GM23338 (cell line): ENCODE data around the gene RALY. TPM values are rescaled to one million over a fixed set of nuclear protein-coding genes. Genes with fewer than 3 reads are reported as not detected.

Source experiments
- ATAC-seq: fragments of 200-7000 bp; cut with Tn5 transposase; 3 replicates; pipeline ENCODE4 v1.9.1; 2020
- DNase-seq: peaks from one replicate; pipeline ENCODE4 v3.0.0-alpha.2; 2015; ENCODE audit warnings: low spot score
- H2AFZ ChIP-seq: fragments of 200-600 bp; sonication (generic); 2 replicates; pipeline ENCODE4 v1.8.0; 2016; ENCODE audit warnings: antibody characterized with exemption, mild to moderate bottlenecking, moderate library complexity
- H3F3A ChIP-seq: fragments of 200-600 bp; sonication (generic); replicated peaks from 2 replicates; pipeline ENCODE4 v1.8.0; 2017; ENCODE audit warnings: antibody characterized with exemption, mixed run types, low read depth
- H3K27ac ChIP-seq: fragments of 200-600 bp; sonication (generic); 2 replicates; pipeline ENCODE4 v1.6.1; 2016; ENCODE audit warnings: low read depth
- H3K27me3 ChIP-seq: fragments of 200-600 bp; sonication (generic); 2 replicates; pipeline ENCODE4 v1.8.0; 2016; ENCODE audit warnings: mild to moderate bottlenecking, mixed run types, moderate library complexity; ENCODE audit not compliant: insufficient read depth
- H3K36me3 ChIP-seq: fragments of 200-600 bp; sonication (generic); 2 replicates; pipeline ENCODE4 v1.8.0; 2016; ENCODE audit warnings: mild to moderate bottlenecking; ENCODE audit not compliant: insufficient read depth
- H3K4me1 ChIP-seq: fragments of 200-600 bp; sonication (generic); 2 replicates; pipeline ENCODE4 v1.8.0; 2016; ENCODE audit warnings: mild to moderate bottlenecking, moderate library complexity; ENCODE audit not compliant: insufficient read depth
- H3K4me2 ChIP-seq: fragments of 200-600 bp; sonication (generic); 2 replicates; pipeline ENCODE4 v1.7.1; 2017; ENCODE audit warnings: mixed run types
- H3K4me3 ChIP-seq: fragments of 200-600 bp; sonication (generic); 2 replicates; pipeline ENCODE4 v1.6.1; 2016; ENCODE audit warnings: mixed run types
- H3K79me2 ChIP-seq: fragments of 200-600 bp; sonication (generic); replicated peaks from 2 replicates; pipeline ENCODE4 v1.8.0; 2017; ENCODE audit warnings: mild to moderate bottlenecking; ENCODE audit not compliant: insufficient read depth
- H3K9me2 ChIP-seq: fragments of 200-600 bp; sonication (generic); 2 replicates; pipeline ENCODE4 v1.8.0; 2017; ENCODE audit not compliant: insufficient read depth
- H4K20me1 ChIP-seq: fragments of 200-600 bp; sonication (generic); replicated peaks from 2 replicates; pipeline ENCODE4 v1.8.0; 2017; ENCODE audit warnings: mild to moderate bottlenecking; ENCODE audit not compliant: insufficient read depth
- H3K27ac Mint-ChIP-seq: 2 replicates; pipeline ENCODE4 v1.8.0; 2020; ENCODE audit warnings: inconsistent platforms, mild to moderate bottlenecking, moderate library complexity, mixed read lengths
- H3K27me3 Mint-ChIP-seq: 3 replicates; pipeline ENCODE4 v1.8.0; 2022; ENCODE audit warnings: low read depth, mild to moderate bottlenecking, moderate library complexity, mixed read lengths, inconsistent platforms; ENCODE audit not compliant: insufficient read depth, poor library complexity
- H3K36me3 Mint-ChIP-seq: 3 replicates; pipeline ENCODE4 v1.8.0; 2021; ENCODE audit warnings: low read depth, mild to moderate bottlenecking, inconsistent platforms, moderate library complexity, mixed read lengths
- H3K4me1 Mint-ChIP-seq: 3 replicates; pipeline ENCODE4 v1.8.0; 2020; ENCODE audit warnings: mild to moderate bottlenecking, inconsistent platforms, mixed read lengths
- H3K4me3 Mint-ChIP-seq: 3 replicates; pipeline ENCODE4 v1.8.0; 2021; ENCODE audit warnings: moderate library complexity, mild to moderate bottlenecking, inconsistent platforms, mixed read lengths
- H3K9me3 Mint-ChIP-seq: 3 replicates; pipeline ENCODE4 v1.8.0; 2020; ENCODE audit warnings: moderate library complexity, mild to moderate bottlenecking, inconsistent platforms, mixed read lengths
- CTCF ChIP-seq, 2 experiments: fragments of 200-600 bp in 1 of 2; sonication (generic) in 1 of 2; conservative IDR thresholded peaks; 2 replicates each; pipeline versions ENCODE4 v1.5.1 to v1.6.1; 2016 to 2017; ENCODE audit warnings: antibody characterized with exemption in 2 of 2, low read depth in 2 of 2, mild to moderate bottlenecking in 2 of 2, moderate library complexity in 1 of 2
- EZH2phosphoT487 ChIP-seq: fragments of 200-600 bp; sonication (generic); IDR thresholded peaks from one replicate; pipeline ENCODE4 v1.8.1; 2018; ENCODE audit warnings: antibody characterized with exemption; ENCODE audit not compliant: unreplicated experiment
- STAT1 ChIP-seq: IDR thresholded peaks from one replicate; pipeline ENCODE4 v1.6.1; 2016; ENCODE audit warnings: antibody characterized with exemption; ENCODE audit not compliant: unreplicated experiment
- ZNF331 ChIP-seq: fragments of 250-450 bp; sonication (Bioruptor Pico); IDR thresholded peaks from 2 replicates; pipeline ENCODE4 v1.5.0; 2020; ENCODE audit warnings: low read depth, mild to moderate bottlenecking, moderate library complexity
- polyA plus RNA-seq: library from polyadenylated mRNA; unstranded; fragments of >200 nt; fragmentation: Nextera tagmentation; extraction: Ambion mirVana; gene quantifications from 2 replicates; pipeline ENCODE4 v1.2.1, GENCODE V29; 2016
- total RNA-seq: library from RNA; depleted of rRNA; stranded (reverse); fragments of >200 nt; shearing (Covaris generic); gene quantifications from 2 replicates; pipeline ENCODE4 v1.2.3, GENCODE V29; 2014

RALY gene
- total and polyA plus RNA-seq, 2 experiments from 2014 or later = 144 to 167 TPM

- peaks cover 5% of the 10 kb centered on the region; the same call in 1 of the 3 replicates for H3K36me3 Mint-ChIP-seq
- H3K4me3 ChIP-seq = peak overlapping the region; percentile 6; the same call in 1 of the 2 replicates
- H2AFZ ChIP-seq = no peak overlapping the region
- peak overlapping the region; percentile 39 for H3K27ac ChIP-seq
- H3K79me2 ChIP-seq = peaks cover 90% of the 10 kb centered on the region
- H3K4me1 Mint-ChIP-seq = peaks cover 75% of the 10 kb centered on the region
- H3K4me3 Mint-ChIP-seq = no peak overlapping the region; the same call in 2 of the 3 replicates
- H3K27me3 Mint-ChIP-seq = peaks cover 3% of the 10 kb centered on the region
- DNase-seq = no peak
- H3K9me3 Mint-ChIP-seq = no peaks in the 10 kb centered on the region; the same call in 2 of the 3 replicates
- H3K4me2 ChIP-seq = peak overlapping the region; percentile 12
- peaks cover 12% of the 10 kb centered on the region; the same call in 1 of the 2 replicates for H4K20me1 ChIP-seq
- no peak for ATAC-seq
- H3K4me1 ChIP-seq = peaks cover 78% of the 10 kb centered on the region
- no peaks in the 10 kb centered on the region for H3K9me2 ChIP-seq
- 0 out of 2 replicates have a peak, but pooled peaks cover 11% of the 10 kb centered on the region for H3F3A ChIP-seq
- no peaks in the 10 kb centered on the region for H3K27me3 ChIP-seq
- TF ChIP-seq ZNF331 (CRISPR knock-in tag) (no peak), EZH2phosphoT487 (no peak), CTCF (conservative IDR thresholded peaks at IDR 0.05; ENCODE audit: low read depth in 2 of 2) (no peak), STAT1 (no peak)
- H3K36me3 ChIP-seq = no peaks in the 10 kb centered on the region
- H3K27ac Mint-ChIP-seq = peak overlapping the region; percentile 74
These were observed 17.6 kb downstream of the RALY start for GRCh38 chr20:34011275-34011674.

- Mint-ChIP-seq H3K4me3 (peak overlapping the region; percentile 10; the same call in 1 of the 3 replicates), H3K4me1 (peaks cover 84% of the 10 kb centered on the region), H3K27ac (peak overlapping the region; percentile 58), H3K9me3 (no peaks in the 10 kb centered on the region; the same call in 2 of the 3 replicates), H3K27me3 (peaks cover 3% of the 10 kb centered on the region), H3K36me3 (peaks cover 5% of the 10 kb centered on the region; the same call in 1 of the 3 replicates)
- H3F3A ChIP-seq = 0 out of 2 replicates have a peak, but pooled peaks cover 11% of the 10 kb centered on the region
- H3K4me2 ChIP-seq = peak overlapping the region; percentile 12
- peaks cover 19% of the 10 kb centered on the region; the same call in 1 of the 2 replicates for H4K20me1 ChIP-seq
- no peak overlapping the region for H2AFZ ChIP-seq
- peak; percentile 5; the same call in 2 of the 3 replicates for ATAC-seq
- peaks cover 90% of the 10 kb centered on the region for H3K79me2 ChIP-seq
- peak; percentile 47 for DNase-seq
- peak overlapping the region; percentile 39 for H3K27ac ChIP-seq
- H3K36me3 ChIP-seq = no peaks in the 10 kb centered on the region
- H3K27me3 ChIP-seq = no peaks in the 10 kb centered on the region
- H3K4me3 ChIP-seq = peak overlapping the region; percentile 34
- peaks cover 88% of the 10 kb centered on the region for H3K4me1 ChIP-seq
- no peak for TF ChIP-seq CTCF (conservative IDR thresholded peaks at IDR 0.05; ENCODE audit: low read depth in 2 of 2)
- no peaks in the 10 kb centered on the region for H3K9me2 ChIP-seq
These were observed 18.6 kb downstream of the RALY start for GRCh38 chr20:34012330-34012729.
